Caco-2 (cell line): ENCODE measurements around the gene CLK2. TPM values are rescaled to one million over a fixed set of nuclear protein-coding genes. Genes with fewer than 3 reads are reported as not detected.
A peak's percentile ranks its signal among the peaks of the same experiment; 100 is the strongest.

Source experiments
- Bru-seq: library from RNA; stranded (reverse); fragments of 400-500 nt; gene quantifications from one replicate; lab custom pipeline; 2021; lab: Mats Ljungman, UMichigan
- BruChase-seq, 2 experiments: library from RNA; stranded (reverse); fragments of 400-500 nt; gene quantifications; one replicate each; lab custom pipeline; 2021; lab: Mats Ljungman, UMichigan
- BruUV-seq: library from RNA; stranded (reverse); fragments of 400-500 nt; replicated peaks from 2 replicates; lab custom pipeline; 2021; lab: Mats Ljungman, UMichigan
- CTCF ChIA-PET: fragments of 300-600 bp; sonication (Branson Sonifier 250); formaldehyde crosslinking; loops from one replicate; lab custom pipeline; 2022; ENCODE audit warnings: antibody characterized with exemption; lab: Charles Lee
- POLR2A ChIA-PET: fragments of 300-600 bp; sonication (Branson Sonifier 250); formaldehyde crosslinking; loops from one replicate; lab custom pipeline; 2022; ENCODE audit warnings: antibody characterized with exemption; lab: Charles Lee
- DNase-seq, 2 experiments: peaks; one replicate each; pipeline versions ENCODE4 v3.0.0 to v3.0.0-alpha.2; 2020 to 2022
- H3K27me3 ChIP-seq: replicated peaks from 2 replicates; pipeline ENCODE4 v1.6.0; 2011; ENCODE audit warnings: low read length; ENCODE audit not compliant: control insufficient read depth, insufficient read depth
- H3K36me3 ChIP-seq: 2 replicates; pipeline ENCODE4 v1.5.1; 2011; ENCODE audit warnings: low read length; ENCODE audit not compliant: control insufficient read depth, insufficient read depth
- H3K4me1 ChIP-seq: fragments of 250-450 bp; sonication (Bioruptor Pico); 2 replicates; pipeline ENCODE4 v1.5.1; 2020; ENCODE audit warnings: mild to moderate bottlenecking
- H3K4me3 ChIP-seq: 2 replicates; pipeline ENCODE4 v1.5.1; 2011; ENCODE audit warnings: low read depth, mild to moderate bottlenecking, control low read depth, low read length
- H3K9me3 ChIP-seq: fragments of 250-450 bp; sonication (Bioruptor Pico); 2 replicates; pipeline ENCODE4 v1.5.1; 2020; ENCODE audit warnings: mild to moderate bottlenecking, moderate library complexity
- H3K27ac Mint-ChIP-seq: one replicate; pipeline ENCODE4 v1.8.0; 2022; ENCODE audit warnings: mixed read lengths; ENCODE audit not compliant: unreplicated experiment
- H3K27me3 Mint-ChIP-seq: one replicate; pipeline ENCODE4 v1.8.0; 2022; ENCODE audit warnings: mixed read lengths; ENCODE audit not compliant: insufficient read depth, unreplicated experiment
- H3K36me3 Mint-ChIP-seq: one replicate; pipeline ENCODE4 v1.8.0; 2022; ENCODE audit warnings: mild to moderate bottlenecking, mixed read lengths; ENCODE audit not compliant: insufficient read depth, unreplicated experiment
- H3K4me1 Mint-ChIP-seq: one replicate; pipeline ENCODE4 v1.8.0; 2022; ENCODE audit warnings: low read depth, mixed read lengths; ENCODE audit not compliant: unreplicated experiment
- H3K4me3 Mint-ChIP-seq: one replicate; pipeline ENCODE4 v1.8.0; 2022; ENCODE audit warnings: mild to moderate bottlenecking, moderate library complexity, mixed read lengths; ENCODE audit not compliant: unreplicated experiment
- H3K9me3 Mint-ChIP-seq: one replicate; pipeline ENCODE4 v1.8.0; 2022; ENCODE audit warnings: mixed read lengths; ENCODE audit not compliant: unreplicated experiment
- CTCF ChIP-seq, 2 experiments: fragments of 200-600 bp in 1 of 2; IDR thresholded peaks; 1 replicate in 1 of 2; 2 replicates in 1 of 2; pipeline versions ENCODE4 v1.5.1 to v1.8.0; 2011 to 2022; ENCODE audit warnings: antibody characterized with exemption in 1 of 2, control low read depth in 1 of 2, inconsistent platforms in 1 of 2, low read depth in 1 of 2, low read length in 1 of 2, mild to moderate bottlenecking in 1 of 2, moderate library complexity in 1 of 2; ENCODE audit not compliant: insufficient read depth in 1 of 2, severe bottlenecking in 1 of 2, unreplicated experiment in 1 of 2
- intact Hi-C: fragments of 100-400 bp; cut with micrococcal nuclease; formaldehyde crosslinking; loops from one replicate; pipeline ENCODE4 v1.10.0; 2022; ENCODE audit not compliant: unreplicated experiment
- long read RNA-seq: library from polyadenylated mRNA; stranded (forward); transcript quantifications from one replicate; pipeline ENCODE4 v2.0.0, GENCODE V29; 2022
- total RNA-seq: library from RNA; stranded (reverse); gene quantifications from 2 replicates; pipeline ENCODE4 v1.2.3, GENCODE V29; 2022

The CLK2 gene
- total RNA-seq (56.8 and 57.5 TPM in 2 replicates), Bru-seq, nascent RNA (percentile 89 among the genes with signal in this experiment), BruChase-seq, experiment 1, labeled RNA remaining after a 2-hour chase (percentile 87 among the genes with signal in this experiment), BruChase-seq, experiment 2, labeled RNA remaining after a 6-hour chase (percentile 83 among the genes with signal in this experiment)
- long read RNA-seq, transcript CLK2-203 (13 exons, 2,166 nt), result major isoform, 7 of 26 reads
- long read RNA-seq, partial matches to known transcripts, result 3 of 26 reads
- long read RNA-seq, other reads (novel, unspliced or antisense), result 15 of 26 reads

- Mint-ChIP-seq H3K36me3 (peaks cover 58% of the 10 kb centered on the region), H3K27ac (peak within 1 kb of the TSS; percentile 87), H3K4me3 (peak within 1 kb of the TSS; percentile 97), H3K4me1 (peaks cover 20% of the 10 kb centered on the region), H3K27me3 (no peaks in the 10 kb centered on the region), H3K9me3 (no peaks in the 10 kb centered on the region)
- no peak for TF ChIP-seq CTCF (IDR thresholded peaks at IDR 0.05; ENCODE audit: insufficient read depth in 1 of 2, low read depth in 1 of 2, low read length in 1 of 2, severe bottlenecking in 1 of 2, unreplicated experiment in 1 of 2)
- Histone ChIP-seq H3K36me3 (peaks cover 6% of the 10 kb centered on the region), H3K4me1 (0 out of 2 replicates have a peak, but pooled peaks cover 8% of the 10 kb centered on the region), H3K4me3 (peak within 1 kb of the TSS; percentile 75), H3K9me3 (no peaks in the 10 kb centered on the region), H3K27me3 (no peaks in the 10 kb centered on the region)
- peak; percentile 98 for DNase-seq
- ChIA-PET POLR2A (interaction anchor here (0.5 to 2.0 kb wide), 14 partner anchors 12 to 1030 kb away, joined by 3 to 18 read pairs (median 6); partner anchors contain the start of genes ENTREP3, FDPS, SCAMP3 and SYT11), CTCF (interaction anchor here (0.6 to 1.9 kb wide), 10 partner anchors 12 to 101 kb away, joined by 3 to 33 read pairs (median 8); partner anchors contain the start of genes ENTREP3, FDPS, KRTCAP2 and SCAMP3)
- no TSS peak for BruUV-seq
- intact Hi-C loops, result loop anchor here (1.0 kb wide), 4 partner anchors 11 to 50 kb away; partner anchors contain the start of gene SCAMP3
Observed at GRCh38 chr1:155273343-155274245, at the start of gene CLK2. CLK2 (minus strand) TSS chr1:155273504; CDS start chr1:155270977, 2,527 bp downstream.

GRCh38 chr1:155322571-155322952, 49.3 kb upstream of the CLK2 start:
- TSS peak; percentile 47 for BruUV-seq
- no peak for TF ChIP-seq CTCF (IDR thresholded peaks at IDR 0.05; ENCODE audit: insufficient read depth in 1 of 2, low read depth in 1 of 2, low read length in 1 of 2, severe bottlenecking in 1 of 2, unreplicated experiment in 1 of 2)
- H3K9me3 ChIP-seq, result no peaks in the 10 kb centered on the region
- peak overlapping the region; percentile 88 for H3K4me3 ChIP-seq
- no peaks in the 10 kb centered on the region for H3K27me3 ChIP-seq
- intact Hi-C loops, result loop anchor here (10.0 kb wide), 1 partner anchor 272 kb away; no protein-coding TSS in a partner anchor
- H3K9me3 Mint-ChIP-seq, result no peaks in the 10 kb centered on the region
- peak in 1 of 2 experiments; percentile 51 for DNase-seq
- peaks cover 11% of the 10 kb centered on the region for H3K4me1 ChIP-seq
- peaks cover 81% of the 10 kb centered on the region for H3K36me3 Mint-ChIP-seq
- CTCF ChIA-PET, result interaction anchor here (0.6 to 3.1 kb wide), 8 partner anchors 15 to 616 kb away, joined by 3 to 34 read pairs (median 4); partner anchors contain the start of genes CLK2 and FDPS
- peaks cover 3% of the 10 kb centered on the region for H3K36me3 ChIP-seq
- H3K4me1 Mint-ChIP-seq, result peaks cover 16% of the 10 kb centered on the region
- POLR2A ChIA-PET, result interaction anchor here (1.0 to 1.1 kb wide), 3 partner anchors 14 to 50 kb away, joined by 3 to 5 read pairs (median 3); partner anchors contain the start of genes CLK2 and FDPS
- H3K27ac Mint-ChIP-seq, result peak overlapping the region; percentile 73
- no peaks in the 10 kb centered on the region for H3K27me3 Mint-ChIP-seq
- peak overlapping the region; percentile 94 for H3K4me3 Mint-ChIP-seq
